ENCODE results near the gene PRELID3B. TPM values are rescaled to one million over a fixed set of nuclear protein-coding genes. Genes with fewer than 3 reads are reported as not detected.

Gene PRELID3B
- total RNA-seq, 1 experiment from 2014 or later: 129 TPM

DNA sequence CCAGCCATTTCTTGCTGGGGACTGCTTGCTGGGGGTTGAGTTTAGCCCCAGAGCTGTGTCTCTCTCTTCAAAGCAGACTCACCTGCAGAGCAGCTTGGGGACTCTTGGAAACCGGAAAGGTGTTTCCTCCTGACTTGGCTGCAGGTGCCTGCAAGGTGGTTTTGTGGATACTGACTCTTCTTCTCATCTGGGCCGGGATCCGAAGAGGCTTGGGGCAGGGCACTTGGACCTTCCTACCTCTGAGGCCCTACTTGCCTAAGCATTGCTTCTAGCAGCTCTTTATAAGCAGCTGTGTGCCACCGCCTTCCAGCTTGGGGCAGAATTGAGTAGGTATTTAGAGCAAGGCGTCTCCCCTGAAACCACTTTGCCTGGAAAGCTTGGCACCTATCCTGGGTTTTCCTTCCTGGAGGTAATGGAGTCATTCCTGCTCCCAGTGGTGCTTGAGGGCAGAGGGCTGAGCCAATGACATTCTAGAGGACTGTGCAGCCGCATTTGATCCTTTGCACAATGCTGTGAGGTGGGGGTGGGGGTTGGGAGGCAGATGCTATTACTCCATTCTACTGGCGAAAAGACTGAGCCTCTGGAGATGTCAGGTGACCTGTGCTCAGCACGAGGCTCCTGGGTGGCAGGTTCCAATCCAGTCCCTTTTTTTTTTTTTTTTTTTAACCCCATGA is 32.1 kb downstream of the PRELID3B start (continued):
- TF ChIP-seq POLR2A (IDR thresholded peaks at IDR 0.05; ENCODE audit: borderline replicate concordance, extremely low read depth, insufficient read depth, insufficient read length): no peak
- TF ChIP-seq, protein P1, sequence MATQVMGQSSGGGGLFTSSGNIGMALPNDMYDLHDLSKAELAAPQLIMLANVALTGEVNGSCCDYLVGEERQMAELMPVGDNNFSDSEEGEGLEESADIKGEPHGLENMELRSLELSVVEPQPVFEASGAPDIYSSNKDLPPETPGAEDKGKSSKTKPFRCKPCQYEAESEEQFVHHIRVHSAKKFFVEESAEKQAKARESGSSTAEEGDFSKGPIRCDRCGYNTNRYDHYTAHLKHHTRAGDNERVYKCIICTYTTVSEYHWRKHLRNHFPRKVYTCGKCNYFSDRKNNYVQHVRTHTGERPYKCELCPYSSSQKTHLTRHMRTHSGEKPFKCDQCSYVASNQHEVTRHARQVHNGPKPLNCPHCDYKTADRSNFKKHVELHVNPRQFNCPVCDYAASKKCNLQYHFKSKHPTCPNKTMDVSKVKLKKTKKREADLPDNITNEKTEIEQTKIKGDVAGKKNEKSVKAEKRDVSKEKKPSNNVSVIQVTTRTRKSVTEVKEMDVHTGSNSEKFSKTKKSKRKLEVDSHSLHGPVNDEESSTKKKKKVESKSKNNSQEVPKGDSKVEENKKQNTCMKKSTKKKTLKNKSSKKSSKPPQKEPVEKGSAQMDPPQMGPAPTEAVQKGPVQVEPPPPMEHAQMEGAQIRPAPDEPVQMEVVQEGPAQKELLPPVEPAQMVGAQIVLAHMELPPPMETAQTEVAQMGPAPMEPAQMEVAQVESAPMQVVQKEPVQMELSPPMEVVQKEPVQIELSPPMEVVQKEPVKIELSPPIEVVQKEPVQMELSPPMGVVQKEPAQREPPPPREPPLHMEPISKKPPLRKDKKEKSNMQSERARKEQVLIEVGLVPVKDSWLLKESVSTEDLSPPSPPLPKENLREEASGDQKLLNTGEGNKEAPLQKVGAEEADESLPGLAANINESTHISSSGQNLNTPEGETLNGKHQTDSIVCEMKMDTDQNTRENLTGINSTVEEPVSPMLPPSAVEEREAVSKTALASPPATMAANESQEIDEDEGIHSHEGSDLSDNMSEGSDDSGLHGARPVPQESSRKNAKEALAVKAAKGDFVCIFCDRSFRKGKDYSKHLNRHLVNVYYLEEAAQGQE (IDR thresholded peaks at IDR 0.05; ENCODE audit: low read depth): no peak
- TF ChIP-seq RAD21 (IDR thresholded peaks at IDR 0.05; ENCODE audit: low read depth): no peak
- TF ChIP-seq JUND (IDR thresholded peaks at IDR 0.05): no peak
- TF ChIP-seq SP1 (IDR thresholded peaks at IDR 0.05; ENCODE audit: low read depth): no peak
- no peak for TF ChIP-seq SIN3A (IDR thresholded peaks at IDR 0.05; ENCODE audit: low read depth)
- TF ChIP-seq CBX3 (IDR thresholded peaks at IDR 0.05; ENCODE audit: low read depth): no peak

DNA sequence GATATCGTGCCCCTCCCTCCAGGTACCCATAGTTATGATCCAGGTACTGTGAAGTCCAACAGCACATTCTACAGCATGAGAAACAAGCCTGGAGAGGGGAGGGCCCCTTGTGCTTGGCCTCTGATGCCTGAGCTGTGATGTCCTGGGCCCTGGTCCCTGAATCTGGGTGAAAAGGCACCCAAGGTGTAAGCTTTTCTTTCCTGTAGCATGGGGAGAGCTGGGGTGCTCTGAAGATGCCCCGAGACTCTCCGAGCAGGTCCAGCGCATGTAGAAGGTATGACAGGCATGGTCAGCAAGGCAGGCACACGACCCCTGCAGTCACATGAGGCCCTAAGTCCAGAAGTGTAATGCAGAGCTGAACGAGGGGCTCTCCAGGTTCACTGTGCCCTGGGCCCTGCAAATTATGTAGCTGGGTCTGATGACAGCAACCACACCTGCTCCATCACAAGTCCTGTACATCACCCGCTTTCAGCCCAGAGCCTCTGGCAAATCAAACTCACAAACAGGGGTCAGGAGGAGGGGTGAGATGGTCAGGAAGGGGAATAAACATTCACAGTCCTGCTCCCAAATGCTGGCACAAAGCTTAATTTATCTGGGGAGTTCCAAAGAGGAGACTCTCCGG is 33.8 kb downstream of the PRELID3B start:
- H2AFZ ChIP-seq (ENCODE audit: low read depth, low read length, poor library complexity, severe bottlenecking): no peak overlapping the region
- ChIA-PET RAD21 (ENCODE audit: low non-redundant PET in 1 of 2, low total read pairs in 2 of 2, uncharacterized antibody in 2 of 2, unreplicated experiment in 2 of 2) (no interaction called here), POLR2A (interaction anchor here (1.4 kb wide), 1 partner anchor 118 kb away, joined by 3 read pairs; no protein-coding TSS in a partner anchor), CTCF (no interaction called here)
- intact Hi-C loops (cut with micrococcal nuclease): no loop called here
- DNase-seq (ENCODE audit: low read depth, low spot score) (no peak), ATAC-seq (no peak)
- H3K27ac ChIP-seq (ENCODE audit: low read depth, low read length): no peak overlapping the region
- H3K9ac ChIP-seq (ENCODE audit: low read length): no peak overlapping the region
- no peaks in the 10 kb centered on the region for H3K27me3 ChIP-seq (ENCODE audit: insufficient read depth, low read length)
- peaks cover 12 to 40% of the 10 kb centered on the region in 2 experiments for H3K4me1 ChIP-seq (ENCODE audit: control insufficient read depth in 1 of 2, insufficient read depth in 2 of 2, low read length in 2 of 2)
- H3K36me3 ChIP-seq (ENCODE audit: control insufficient read depth in 1 of 2, insufficient read depth in 2 of 2, low read length in 2 of 2): no peaks in the 10 kb centered on the region
- TF ChIP-seq SP1 (IDR thresholded peaks at IDR 0.05; ENCODE audit: low read depth) (no peak), EZH2 (IDR thresholded peaks at IDR 0.05) (no peak), RAD21 (IDR thresholded peaks at IDR 0.05; ENCODE audit: low read depth) (no peak), FOSL1 (IDR thresholded peaks at IDR 0.05; ENCODE audit: low read depth) (no peak), POLR2AphosphoS5 (IDR thresholded peaks at IDR 0.05; ENCODE audit: low read depth, low read length) (no peak), JUND (IDR thresholded peaks at IDR 0.05) (no peak), ELF1 (IDR thresholded peaks at IDR 0.05; ENCODE audit: borderline replicate concordance, low read depth) (no peak), EGR1 (IDR thresholded peaks at IDR 0.05; ENCODE audit: low read depth) (no peak), EZH2phosphoT487 (IDR thresholded peaks at IDR 0.05; ENCODE audit: borderline replicate concordance) (no peak), SIN3A (IDR thresholded peaks at IDR 0.05; ENCODE audit: low read depth) (no peak), ZFX (IDR thresholded peaks at IDR 0.05) (no peak), TCF7L2 (IDR thresholded peaks at IDR 0.05; ENCODE audit: borderline replicate concordance, extremely low read depth, insufficient read depth, insufficient read length) (no peak), CBX3 (IDR thresholded peaks at IDR 0.05; ENCODE audit: low read depth) (no peak), CEBPB (IDR thresholded peaks at IDR 0.05; ENCODE audit: low read depth) (no peak), SRF (IDR thresholded peaks at IDR 0.05; ENCODE audit: low read depth) (no peak), YY1 (IDR thresholded peaks at IDR 0.05; ENCODE audit: extremely low read depth, insufficient replicate concordance, low read depth, low read length) (no peak)
- TF ChIP-seq, protein P2, sequence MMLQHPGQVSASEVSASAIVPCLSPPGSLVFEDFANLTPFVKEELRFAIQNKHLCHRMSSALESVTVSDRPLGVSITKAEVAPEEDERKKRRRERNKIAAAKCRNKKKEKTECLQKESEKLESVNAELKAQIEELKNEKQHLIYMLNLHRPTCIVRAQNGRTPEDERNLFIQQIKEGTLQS (IDR thresholded peaks at IDR 0.05): no peak
- H3K79me2 ChIP-seq (ENCODE audit: insufficient read depth, low read length): peaks cover 24% of the 10 kb centered on the region; the same call in 1 of the 2 replicates
- no TSS peak for BruUV-seq (replicated peaks)
- H3K4me3 ChIP-seq (replicated peaks in 1 of 2; ENCODE audit: low read depth in 1 of 2, low read length in 2 of 2): no peak overlapping the region
- H3K4me2 ChIP-seq (ENCODE audit: low read length): no peak overlapping the region
- H4K20me1 ChIP-seq (ENCODE audit: insufficient read depth): no peaks in the 10 kb centered on the region
- H3K9me3 ChIP-seq (ENCODE audit: control insufficient read depth in 1 of 2, insufficient read depth in 1 of 2, low read depth in 1 of 2, low read length in 2 of 2): no peaks in the 10 kb centered on the region
- no peaks in the 10 kb centered on the region for H3K9me2 ChIP-seq (ENCODE audit: insufficient read depth)
